HEK293T (cell line): ENCODE results near the gene ZBTB25.

ENCODE experiments used
- CTCF ChIA-PET: fragments of 350-600 bp; formaldehyde crosslinking; extraction: SDS; loops from one replicate; lab custom pipeline; 2021; ENCODE audit warnings: antibody characterized with exemption, inconsistent platforms; lab: Yijun Ruan, JAX
- POLR2A ChIA-PET: fragments of 350-600 bp; formaldehyde crosslinking; extraction: SDS; loops from one replicate; lab custom pipeline; 2020; ENCODE audit warnings: antibody characterized with exemption, inconsistent platforms; lab: Yijun Ruan, JAX
- DNase-seq: peaks from one replicate; pipeline ENCODE4 v3.0.0; 2012; ENCODE audit warnings: mixed read lengths; ENCODE audit errors: extremely low spot score
- ARNT ChIP-seq: fragments of 450-650 bp; IDR thresholded peaks from 2 replicates; pipeline ENCODE4 v1.6.1; 2017; ENCODE audit warnings: mild to moderate bottlenecking
- BHLHE40 ChIP-seq: fragments of 450-650 bp; IDR thresholded peaks from 2 replicates; pipeline ENCODE4 v1.6.1; 2016; ENCODE audit warnings: mild to moderate bottlenecking, moderate library complexity, borderline replicate concordance
- CTBP1 ChIP-seq: fragments of 450-650 bp; IDR thresholded peaks from 2 replicates; pipeline ENCODE4 v1.6.1; 2016; ENCODE audit warnings: borderline replicate concordance
- ELF4 ChIP-seq: fragments of 450-650 bp; IDR thresholded peaks from 2 replicates; pipeline ENCODE4 v1.6.1; 2017; ENCODE audit warnings: antibody characterized with exemption
- FOXA1 ChIP-seq: fragments of 450-650 bp; IDR thresholded peaks from 2 replicates; pipeline ENCODE4 v1.6.1; 2016; ENCODE audit warnings: mild to moderate bottlenecking
- FOXK2 ChIP-seq: fragments of 450-650 bp; IDR thresholded peaks from 2 replicates; pipeline ENCODE4 v1.6.1; 2016; ENCODE audit warnings: mild to moderate bottlenecking
- FOXM1 ChIP-seq: fragments of 450-650 bp; IDR thresholded peaks from 2 replicates; pipeline ENCODE4 v1.6.1; 2017; ENCODE audit warnings: mild to moderate bottlenecking, borderline replicate concordance
- HDGF ChIP-seq: fragments of 450-650 bp; IDR thresholded peaks from 2 replicates; pipeline ENCODE4 v1.6.1; 2017; ENCODE audit warnings: antibody characterized with exemption, borderline replicate concordance
- L3MBTL2 ChIP-seq: fragments of 450-650 bp; conservative IDR thresholded peaks from 2 replicates; pipeline ENCODE4 v1.6.1; 2016; ENCODE audit warnings: mild to moderate bottlenecking
- LEF1 ChIP-seq: fragments of 450-650 bp; IDR thresholded peaks from 2 replicates; pipeline ENCODE4 v1.6.1; 2017; ENCODE audit warnings: mild to moderate bottlenecking, borderline replicate concordance
- NFRKB ChIP-seq: fragments of 450-650 bp; IDR thresholded peaks from 2 replicates; pipeline ENCODE4 v1.6.1; 2016; ENCODE audit warnings: mild to moderate bottlenecking, moderate library complexity
- SP1 ChIP-seq: fragments of 450-650 bp; IDR thresholded peaks from 2 replicates; pipeline ENCODE4 v1.6.1; 2017
- SUZ12 ChIP-seq: fragments of 450-650 bp; IDR thresholded peaks from 2 replicates; pipeline ENCODE4 v1.6.1; 2016; ENCODE audit warnings: mild to moderate bottlenecking
- TARDBP ChIP-seq: fragments of 450-650 bp; IDR thresholded peaks from 2 replicates; pipeline ENCODE4 v1.6.1; 2016
- ZNF384 ChIP-seq: fragments of 450-650 bp; IDR thresholded peaks from 2 replicates; pipeline ENCODE4 v1.6.1; 2016
- TF ChIP-seq, protein P1 (sequence below): fragments of 450-650 bp; IDR thresholded peaks from 2 replicates; pipeline ENCODE4 v1.6.1; 2016

The ZBTB25 gene

DNA sequence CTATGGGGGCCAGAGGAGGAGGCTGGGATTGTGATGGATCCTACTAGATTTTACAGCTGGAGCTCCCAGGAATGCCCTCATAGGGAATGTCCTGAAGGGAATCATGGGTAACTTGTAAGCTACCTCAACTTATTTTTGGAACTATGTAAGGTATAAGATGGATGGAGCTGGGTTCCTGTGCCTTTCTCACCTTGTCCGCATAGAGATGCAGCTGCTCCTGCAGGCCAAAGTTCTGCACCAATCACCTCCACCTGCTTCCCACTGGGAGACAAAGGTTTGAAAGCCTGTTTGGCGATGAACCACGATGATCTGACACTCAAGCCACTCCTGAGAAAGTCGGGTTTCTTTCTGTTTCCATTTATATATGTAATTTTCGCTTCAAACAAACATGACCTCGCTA lies 39.0 kb downstream of the ZBTB25 start:
- ChIA-PET POLR2A (interaction anchor here (1.5 kb wide), 1 partner anchor 40 kb away, joined by 5 read pairs; the partner anchor contains the start of gene ZBTB1), CTCF (interaction anchor here (1.6 kb wide), 1 partner anchor 34 kb away, joined by 5 read pairs; no protein-coding TSS in a partner anchor)
- DNase-seq: no peak
- TF ChIP-seq FOXA1: no peak
- TF ChIP-seq L3MBTL2: no peak
- no peak for TF ChIP-seq FOXK2
- TF ChIP-seq ZNF384: no peak
- TF ChIP-seq CTBP1: no peak
- no peak for TF ChIP-seq LEF1
- TF ChIP-seq BHLHE40: no peak
- TF ChIP-seq TARDBP: no peak
- TF ChIP-seq ARNT: no peak
- TF ChIP-seq, protein P1, sequence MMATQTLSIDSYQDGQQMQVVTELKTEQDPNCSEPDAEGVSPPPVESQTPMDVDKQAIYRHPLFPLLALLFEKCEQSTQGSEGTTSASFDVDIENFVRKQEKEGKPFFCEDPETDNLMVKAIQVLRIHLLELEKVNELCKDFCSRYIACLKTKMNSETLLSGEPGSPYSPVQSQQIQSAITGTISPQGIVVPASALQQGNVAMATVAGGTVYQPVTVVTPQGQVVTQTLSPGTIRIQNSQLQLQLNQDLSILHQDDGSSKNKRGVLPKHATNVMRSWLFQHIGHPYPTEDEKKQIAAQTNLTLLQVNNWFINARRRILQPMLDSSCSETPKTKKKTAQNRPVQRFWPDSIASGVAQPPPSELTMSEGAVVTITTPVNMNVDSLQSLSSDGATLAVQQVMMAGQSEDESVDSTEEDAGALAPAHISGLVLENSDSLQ: no peak
- TF ChIP-seq HDGF: no peak
- no peak for TF ChIP-seq SP1
- no peak for TF ChIP-seq ELF4
- TF ChIP-seq SUZ12: no peak
- TF ChIP-seq NFRKB: no peak
- TF ChIP-seq FOXM1: no peak

DNA sequence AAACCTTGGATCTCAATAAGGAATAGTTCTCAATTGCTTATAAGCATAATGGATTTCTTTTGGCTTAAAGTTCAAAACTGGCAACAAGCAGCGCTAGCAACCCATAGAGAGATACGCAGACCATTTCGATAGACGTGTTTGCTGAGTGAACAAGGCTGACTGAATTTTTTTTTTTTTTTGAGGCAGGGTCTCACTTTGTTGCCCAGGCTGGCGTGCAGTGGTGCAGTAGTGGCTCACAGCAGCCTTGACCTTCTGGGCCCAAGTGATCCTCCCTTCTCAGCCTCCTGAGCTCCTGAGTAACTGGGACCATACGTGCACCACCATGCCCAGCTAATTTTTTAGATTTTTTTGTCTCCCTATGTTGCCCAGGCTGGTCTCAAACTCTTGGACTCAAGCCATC lies 39.8 kb downstream of the ZBTB25 start:
- DNase-seq: no peak
- ChIA-PET CTCF (interaction anchor here (0.6 to 1.6 kb wide), 2 partner anchors 33 to 47 kb away, joined by 3 to 5 read pairs; no protein-coding TSS in a partner anchor), POLR2A (interaction anchor here (0.6 to 1.8 kb wide), 4 partner anchors 40 to 126 kb away, joined by 3 to 7 read pairs (median 6); partner anchors contain the start of genes MTHFD1 and ZBTB1)
- TF ChIP-seq FOXK2: no peak
- no peak for TF ChIP-seq LEF1

DNA sequence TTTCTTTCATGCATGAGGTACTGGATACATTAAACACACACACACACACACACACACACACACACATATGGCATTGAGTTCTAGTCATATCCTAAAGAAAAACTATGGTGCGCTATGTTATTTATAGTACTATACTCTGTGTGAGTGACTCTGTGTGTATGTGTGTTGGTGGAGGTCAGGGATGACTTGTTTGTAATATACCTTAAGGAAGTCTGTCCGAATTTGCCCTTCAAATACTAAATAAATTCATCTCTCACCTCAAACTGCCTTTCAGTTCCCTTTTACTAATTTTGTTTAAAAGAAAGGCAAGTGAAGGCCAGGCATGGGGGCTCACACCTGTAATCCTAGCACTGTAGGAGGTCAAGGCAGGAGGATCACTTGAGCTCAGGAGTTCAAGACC lies 40.4 kb downstream of the ZBTB25 start:
- POLR2A ChIA-PET: interaction anchor here (0.6 to 1.8 kb wide), 3 partner anchors 76 to 125 kb away, joined by 3 to 7 read pairs (median 6); partner anchors contain the start of gene MTHFD1
- no peak for DNase-seq
- CTCF ChIA-PET: no interaction called here
- TF ChIP-seq NFRKB (no peak), FOXM1 (no peak), BHLHE40 (no peak)

DNA sequence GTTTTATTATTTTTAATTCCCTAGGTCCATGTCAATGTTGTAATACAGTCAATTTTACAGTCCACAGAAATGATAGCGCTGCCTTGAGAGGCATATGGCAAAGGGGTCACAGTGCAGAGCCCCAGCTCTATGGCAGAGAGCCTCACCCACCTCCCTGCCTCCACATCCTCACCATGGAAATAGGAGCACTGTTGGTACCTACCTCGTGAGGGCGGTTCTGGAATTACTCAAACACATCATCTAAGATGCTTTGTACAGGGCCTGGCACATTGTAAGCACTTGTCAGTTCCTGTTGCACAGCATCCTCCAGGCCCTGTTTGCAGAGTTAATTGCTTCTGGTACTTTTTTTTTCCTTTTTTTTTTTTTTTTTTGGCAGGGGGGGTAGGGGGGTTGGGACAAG lies 42.4 kb downstream of the ZBTB25 start:
- ChIA-PET POLR2A (no interaction called here), CTCF (no interaction called here)
- TF ChIP-seq NFRKB: no peak
- no peak for TF ChIP-seq LEF1
- no peak for TF ChIP-seq ZNF384
- no peak for TF ChIP-seq L3MBTL2
- no peak for TF ChIP-seq HDGF
- no peak for TF ChIP-seq ELF4
- TF ChIP-seq, protein P1: no peak
- TF ChIP-seq FOXM1: no peak
- no peak for TF ChIP-seq SP1
- no peak for DNase-seq

DNA sequence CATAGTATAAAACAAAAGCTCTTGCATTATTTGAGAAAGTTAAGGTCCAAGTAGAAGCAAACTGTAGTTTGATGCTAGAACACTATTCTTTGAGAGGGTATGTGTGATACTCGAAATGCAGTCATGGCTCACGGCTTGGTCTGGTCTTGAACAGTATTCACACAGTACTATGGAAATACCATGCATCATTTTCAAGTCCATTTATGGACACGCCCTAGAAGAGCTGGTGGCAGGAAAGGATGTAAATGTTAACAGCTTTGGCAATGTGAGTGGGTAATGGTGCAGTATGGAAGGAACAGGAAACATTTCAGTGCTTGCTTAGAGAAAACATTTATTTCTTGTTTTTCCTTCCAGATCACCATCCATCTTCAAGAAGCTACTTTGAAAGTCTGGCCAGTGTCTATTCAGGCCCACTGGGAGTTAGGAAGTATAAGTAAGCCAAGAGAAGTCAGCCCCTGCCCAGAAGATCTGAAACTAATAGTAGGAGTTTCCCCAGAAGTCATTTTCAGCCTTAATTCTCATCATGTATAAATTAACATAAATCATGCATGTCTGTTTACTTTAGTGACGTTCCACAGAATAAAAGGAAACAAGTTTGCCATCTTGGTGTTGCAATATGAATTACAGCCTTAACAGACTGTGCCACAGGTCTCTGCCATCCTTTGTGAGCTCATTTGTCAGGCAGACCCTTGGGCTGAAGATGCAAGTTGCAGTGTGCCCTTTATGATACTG lies 44.1 kb downstream of the ZBTB25 start:
- POLR2A ChIA-PET: interaction anchor here (1.2 kb wide), 1 partner anchor 32 kb away, joined by 3 read pairs; no protein-coding TSS in a partner anchor
- DNase-seq: no peak

DNA sequence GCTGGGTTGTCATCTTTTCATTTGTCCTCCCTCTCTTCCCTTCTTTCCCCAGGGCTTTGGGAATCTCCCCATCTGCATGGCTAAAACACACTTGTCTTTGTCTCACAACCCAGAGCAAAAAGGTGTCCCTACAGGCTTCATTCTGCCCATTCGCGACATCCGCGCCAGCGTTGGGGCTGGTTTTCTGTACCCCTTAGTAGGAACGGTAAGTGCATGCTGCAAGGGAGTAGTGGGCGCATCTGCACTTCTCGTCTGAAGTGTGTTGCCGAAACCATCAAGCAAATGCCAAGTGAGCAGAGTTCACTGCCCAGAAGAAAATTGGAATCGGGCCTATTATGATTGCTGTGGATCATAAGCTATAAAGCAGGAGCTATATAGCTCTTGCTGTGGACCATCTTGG lies 49.0 kb downstream of the ZBTB25 start:
- TF ChIP-seq SUZ12 (no peak), L3MBTL2 (no peak), NFRKB (no peak), ARNT (no peak), FOXA1 (no peak), SP1 (no peak), LEF1 (no peak), TARDBP (no peak), BHLHE40 (no peak), ZNF384 (no peak), HDGF (no peak), FOXM1 (no peak), FOXK2 (no peak), CTBP1 (no peak), ELF4 (no peak)
- no peak for DNase-seq
- POLR2A ChIA-PET: no interaction called here
- CTCF ChIA-PET: no interaction called here

More for the DNA sequence above, 44.1 kb downstream of the ZBTB25 start:
- TF ChIP-seq, protein P1: peak; percentile 52
- no peak for TF ChIP-seq HDGF
- CTCF ChIA-PET: no interaction called here
